WTC11 (cell line): ENCODE data around the gene NGRN. TPM values are rescaled to one million over a fixed set of nuclear protein-coding genes. Genes with fewer than 3 reads are reported as not detected.
A peak's percentile ranks its signal among the peaks of the same experiment; 100 is the strongest.

Source experiments
- ATAC-seq: fragments of 200-7000 bp; cut with Tn5 transposase; 2 replicates; pipeline ENCODE4 v1.10.0; 2021; ENCODE audit warnings: mild to moderate bottlenecking, moderate library complexity
- CTCF ChIA-PET: fragments of 300-600 bp; sonication (Branson Sonifier 250); formaldehyde crosslinking; loops from one replicate; lab custom pipeline; 2021; ENCODE audit warnings: antibody characterized with exemption; lab: Charles Lee
- POLR2A ChIA-PET: fragments of 350-600 bp; sonication (Branson Sonifier 250); formaldehyde crosslinking; loops from one replicate; lab custom pipeline; 2021; ENCODE audit warnings: antibody characterized with exemption; lab: Charles Lee
- DNase-seq: peaks from one replicate; pipeline ENCODE4 v3.0.0; 2021; ENCODE audit warnings: low spot score
- H3K27ac Mint-ChIP-seq: 2 replicates; pipeline ENCODE4 v1.8.0; 2021; ENCODE audit warnings: mixed read lengths
- H3K27me3 Mint-ChIP-seq: 2 replicates; pipeline ENCODE4 v1.8.0; 2021; ENCODE audit warnings: low read depth, mild to moderate bottlenecking, moderate library complexity, mixed read lengths
- H3K36me3 Mint-ChIP-seq: 2 replicates; pipeline ENCODE4 v1.8.0; 2021; ENCODE audit warnings: mixed read lengths
- H3K4me1 Mint-ChIP-seq: 2 replicates; pipeline ENCODE4 v1.8.0; 2022; ENCODE audit warnings: mixed read lengths
- H3K4me3 Mint-ChIP-seq: 2 replicates; pipeline ENCODE4 v1.8.0; 2021; ENCODE audit warnings: mild to moderate bottlenecking, moderate library complexity, mixed read lengths
- H3K9me3 Mint-ChIP-seq: 2 replicates; pipeline ENCODE4 v1.8.0; 2021; ENCODE audit warnings: mixed read lengths
- AR ChIP-seq: fragments of 250-450 bp; sonication (Bioruptor Pico); IDR thresholded peaks from 2 replicates; pipeline ENCODE4 v1.9.0; 2021; ENCODE audit warnings: mild to moderate bottlenecking
- ETV6 ChIP-seq: sonication (generic); formaldehyde crosslinking; IDR thresholded peaks from 2 replicates; pipeline ENCODE4 v1.8.1; 2022; ENCODE audit warnings: mild to moderate bottlenecking, missing genetic modification reagents
- GABPB1 ChIP-seq: sonication (generic); formaldehyde crosslinking; IDR thresholded peaks from 2 replicates; pipeline ENCODE4 v1.8.1; 2023; ENCODE audit warnings: mild to moderate bottlenecking, missing genetic modification reagents
- GTF2I ChIP-seq: fragments of 250-450 bp; sonication (Bioruptor Pico); conservative IDR thresholded peaks from 2 replicates; pipeline ENCODE4 v1.4.0; 2021; ENCODE audit warnings: mild to moderate bottlenecking
- MAX ChIP-seq: sonication (generic); formaldehyde crosslinking; IDR thresholded peaks from 2 replicates; pipeline ENCODE4 v1.8.0; 2022; ENCODE audit warnings: mild to moderate bottlenecking, missing genetic modification reagents
- MLX ChIP-seq: sonication (generic); formaldehyde crosslinking; IDR thresholded peaks from 2 replicates; pipeline ENCODE4 v1.8.1; 2023; ENCODE audit warnings: mild to moderate bottlenecking, missing genetic modification reagents, moderate library complexity
- NR1H2 ChIP-seq: sonication (generic); formaldehyde crosslinking; IDR thresholded peaks from 2 replicates; pipeline ENCODE4 v1.9.0; 2021; ENCODE audit warnings: mild to moderate bottlenecking, moderate library complexity, missing genetic modification reagents
- NR3C1 ChIP-seq: sonication (generic); formaldehyde crosslinking; conservative IDR thresholded peaks from 2 replicates; pipeline ENCODE4 v1.8.1; 2023; ENCODE audit warnings: low read depth, mild to moderate bottlenecking, missing genetic modification reagents
- OVOL2 ChIP-seq: fragments of 250-450 bp; sonication (Bioruptor Pico); IDR thresholded peaks from 2 replicates; pipeline ENCODE4 v1.9.0; 2021; ENCODE audit warnings: mild to moderate bottlenecking, borderline replicate concordance
- SMAD3 ChIP-seq: sonication (generic); formaldehyde crosslinking; IDR thresholded peaks from 2 replicates; pipeline ENCODE4 v1.8.0; 2022; ENCODE audit warnings: missing genetic modification reagents, mild to moderate bottlenecking, borderline replicate concordance
- SMAD4 ChIP-seq: sonication (generic); formaldehyde crosslinking; IDR thresholded peaks from 2 replicates; pipeline ENCODE4 v1.8.0; 2022; ENCODE audit warnings: mild to moderate bottlenecking, missing genetic modification reagents
- STAT6 ChIP-seq: sonication (generic); formaldehyde crosslinking; conservative IDR thresholded peaks from 2 replicates; pipeline ENCODE4 v1.8.1; 2023; ENCODE audit warnings: mild to moderate bottlenecking, low read depth, missing genetic modification reagents, moderate library complexity
- TP53 ChIP-seq: sonication (generic); formaldehyde crosslinking; IDR thresholded peaks from 2 replicates; pipeline ENCODE4 v1.8.1; 2023; ENCODE audit warnings: mild to moderate bottlenecking, missing genetic modification reagents
- ZNF219 ChIP-seq: sonication (generic); formaldehyde crosslinking; IDR thresholded peaks from 2 replicates; pipeline ENCODE4 v1.8.0; 2023; ENCODE audit warnings: missing genetic modification reagents, mild to moderate bottlenecking, borderline replicate concordance
- ZNF263 ChIP-seq: sonication (generic); formaldehyde crosslinking; IDR thresholded peaks from 2 replicates; pipeline ENCODE4 v1.8.1; 2022; ENCODE audit warnings: low read depth, mild to moderate bottlenecking, moderate library complexity, missing genetic modification reagents
- ZNF423 ChIP-seq: fragments of 250-450 bp; sonication (Bioruptor Pico); IDR thresholded peaks from 2 replicates; pipeline ENCODE4 v2.1.2; 2022; ENCODE audit warnings: mild to moderate bottlenecking, moderate library complexity
- total RNA-seq: library from RNA; stranded (reverse); gene quantifications from 3 replicates; pipeline ENCODE4 v1.2.3, GENCODE V29; 2021

Gene NGRN
- total RNA-seq, 1 experiment from 2014 or later = 77.8 TPM

- CTCF ChIA-PET = interaction anchor here (0.6 to 1.8 kb wide), 2 partner anchors 9 to 464 kb away, joined by 3 to 8 read pairs; no protein-coding TSS in a partner anchor
- Mint-ChIP-seq H3K4me3 (no peak overlapping the region), H3K4me1 (peaks cover 16% of the 10 kb centered on the region), H3K9me3 (no peaks in the 10 kb centered on the region), H3K36me3 (peaks cover 24% of the 10 kb centered on the region), H3K27ac (no peak overlapping the region; the same call in 1 of the 2 replicates), H3K27me3 (no peaks in the 10 kb centered on the region)
- DNase-seq (no peak), ATAC-seq (no peak)
- POLR2A ChIA-PET = no interaction called here
- TF ChIP-seq GABPB1 (CRISPR knock-in tag) (no peak), TP53 (CRISPR knock-in tag) (no peak), STAT6 (CRISPR knock-in tag) (no peak), NR3C1 (no peak), AR (CRISPR knock-in tag) (no peak)
These were observed 35.4 kb upstream of the NGRN start for GRCh38 chr15:90230071-90230494.

GRCh38 chr15:90230610-90231009, 34.9 kb upstream of the NGRN start:
- Mint-ChIP-seq H3K36me3 (peaks cover 21% of the 10 kb centered on the region), H3K4me3 (no peak overlapping the region), H3K27ac (no peak overlapping the region), H3K9me3 (no peaks in the 10 kb centered on the region), H3K27me3 (no peaks in the 10 kb centered on the region), H3K4me1 (peaks cover 16% of the 10 kb centered on the region)
- ChIA-PET CTCF (interaction anchor here (0.5 to 1.8 kb wide), 3 partner anchors 9 to 463 kb away, joined by 3 to 8 read pairs (median 7); no protein-coding TSS in a partner anchor), POLR2A (no interaction called here)
- DNase-seq (no peak), ATAC-seq (no peak)
- no peak for TF ChIP-seq MAX (CRISPR knock-in tag)
- TF ChIP-seq ZNF263 (CRISPR knock-in tag) = no peak
- TF ChIP-seq MLX (CRISPR knock-in tag) = no peak
- no peak for TF ChIP-seq STAT6 (CRISPR knock-in tag)

GRCh38 chr15:90231028-90232017, 34.1 kb upstream of the NGRN start:
- POLR2A ChIA-PET = no interaction called here
- Mint-ChIP-seq H3K36me3 (peaks cover 20% of the 10 kb centered on the region), H3K27ac (0 out of 2 replicates have a peak overlapping the region, but pooled peaks have one; percentile 23), H3K27me3 (no peaks in the 10 kb centered on the region), H3K4me1 (peaks cover 16% of the 10 kb centered on the region), H3K4me3 (peak overlapping the region; percentile 46; the same call in 1 of the 2 replicates)
- DNase-seq (no peak), ATAC-seq (no peak)
- TF ChIP-seq ZNF219 (CRISPR knock-in tag) (no peak), ETV6 (no peak), OVOL2 (CRISPR knock-in tag) (no peak), SMAD3 (CRISPR knock-in tag) (no peak), GTF2I (CRISPR knock-in tag) (no peak), ZNF423 (CRISPR knock-in tag) (no peak), NR1H2 (CRISPR knock-in tag) (no peak), SMAD4 (no peak)
- TF ChIP-seq, all 79 proteins: peak for 0
- H3K9me3 Mint-ChIP-seq = no peaks in the 10 kb centered on the region
- CTCF ChIA-PET = interaction anchor here (0.5 to 3.2 kb wide), 3 partner anchors 10 to 76 kb away, joined by 7 to 66 read pairs (median 8); no protein-coding TSS in a partner anchor
